ENCODE results near the gene RAB28.
A peak's percentile ranks its signal among the peaks of the same experiment; 100 is the strongest.

RAB28 gene

DNA sequence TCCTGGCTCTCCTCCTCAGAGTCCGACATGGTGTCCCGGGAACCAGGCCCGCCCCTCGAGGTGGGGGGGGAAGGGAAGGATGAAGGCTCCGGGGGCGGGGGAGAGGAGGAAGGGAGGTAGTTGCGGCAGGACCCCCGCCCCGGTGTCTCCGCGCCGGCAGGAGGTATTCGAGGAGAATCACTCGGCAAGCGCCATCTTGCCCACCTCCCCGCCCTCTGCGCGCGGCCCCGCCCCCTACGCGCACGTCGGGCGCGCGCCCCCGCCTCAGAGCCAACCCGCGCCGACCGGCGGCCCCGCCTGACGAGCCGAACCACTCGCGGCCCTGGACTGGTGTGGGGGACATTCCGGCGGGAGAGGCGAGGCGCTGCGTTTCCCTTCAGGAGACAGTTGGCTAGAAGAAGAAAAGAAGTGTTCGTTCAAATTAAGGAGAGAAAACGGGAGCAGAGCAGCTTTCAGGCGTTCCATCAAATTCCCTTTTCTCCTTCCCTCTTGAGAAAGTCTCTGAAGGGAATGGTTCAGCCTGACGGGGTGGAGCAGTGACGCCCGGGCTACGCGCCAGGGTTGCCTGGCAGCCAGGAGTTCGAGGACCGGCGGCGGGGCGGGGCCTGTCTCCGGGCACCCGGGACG, at the start of gene RAB28:
Gene RAB28, minus strand, starts transcription at position 219 of the 627 bp plus-strand sequence.
- DNase-seq (ENCODE audit: low read depth in 2 of 2): peak; percentile 84 to 86

DNA sequence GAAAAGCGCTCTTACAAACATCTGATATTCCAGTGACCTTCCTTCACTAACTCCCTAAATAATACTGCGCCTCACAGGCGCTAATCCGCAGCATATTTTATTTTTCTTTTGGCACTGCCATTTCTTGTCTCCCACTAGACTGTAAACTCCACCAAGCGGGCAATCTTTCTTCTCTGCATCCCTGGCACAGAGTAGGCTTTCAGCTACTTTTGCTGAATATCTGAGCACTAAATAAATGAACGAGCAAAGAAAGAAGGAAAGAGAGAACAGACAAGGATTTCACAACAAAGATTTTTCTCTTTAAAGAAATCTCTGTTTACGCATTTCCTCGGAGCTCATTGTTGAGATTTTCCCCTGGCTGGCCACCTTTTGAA, 47.5 kb upstream of the RAB28 start:
- no peak for DNase-seq (ENCODE audit: low read depth in 2 of 2)

GRCh38 chr4:13530823-13531624, 46.9 kb upstream of the RAB28 start:
- DNase-seq (ENCODE audit: low read depth in 2 of 2): no peak

- no peak for DNase-seq (ENCODE audit: low read depth in 2 of 2)
Measured at GRCh38 chr4:13529128-13529919, 45.2 kb upstream of the RAB28 start.

DNA sequence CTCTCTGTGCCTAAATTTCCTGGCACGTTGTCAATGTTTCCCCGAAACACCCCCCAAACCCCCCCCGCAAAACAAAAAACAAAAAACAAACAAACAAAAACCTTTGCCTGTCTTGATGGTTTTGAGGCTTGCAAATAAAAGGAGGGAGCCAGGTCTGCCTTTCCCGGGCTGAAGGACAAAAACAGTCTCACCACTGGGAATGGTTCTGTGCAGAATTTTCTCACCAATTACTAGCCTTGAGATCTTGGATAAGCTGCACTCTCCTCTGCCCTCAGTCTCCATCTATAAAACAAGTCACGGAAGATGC, 44.6 kb upstream of the RAB28 start:
- no peak for DNase-seq (ENCODE audit: low read depth in 2 of 2)

- no peak for DNase-seq (ENCODE audit: low read depth in 2 of 2)
Measured at GRCh38 chr4:13527981-13528820, 44.1 kb upstream of the RAB28 start.

DNA sequence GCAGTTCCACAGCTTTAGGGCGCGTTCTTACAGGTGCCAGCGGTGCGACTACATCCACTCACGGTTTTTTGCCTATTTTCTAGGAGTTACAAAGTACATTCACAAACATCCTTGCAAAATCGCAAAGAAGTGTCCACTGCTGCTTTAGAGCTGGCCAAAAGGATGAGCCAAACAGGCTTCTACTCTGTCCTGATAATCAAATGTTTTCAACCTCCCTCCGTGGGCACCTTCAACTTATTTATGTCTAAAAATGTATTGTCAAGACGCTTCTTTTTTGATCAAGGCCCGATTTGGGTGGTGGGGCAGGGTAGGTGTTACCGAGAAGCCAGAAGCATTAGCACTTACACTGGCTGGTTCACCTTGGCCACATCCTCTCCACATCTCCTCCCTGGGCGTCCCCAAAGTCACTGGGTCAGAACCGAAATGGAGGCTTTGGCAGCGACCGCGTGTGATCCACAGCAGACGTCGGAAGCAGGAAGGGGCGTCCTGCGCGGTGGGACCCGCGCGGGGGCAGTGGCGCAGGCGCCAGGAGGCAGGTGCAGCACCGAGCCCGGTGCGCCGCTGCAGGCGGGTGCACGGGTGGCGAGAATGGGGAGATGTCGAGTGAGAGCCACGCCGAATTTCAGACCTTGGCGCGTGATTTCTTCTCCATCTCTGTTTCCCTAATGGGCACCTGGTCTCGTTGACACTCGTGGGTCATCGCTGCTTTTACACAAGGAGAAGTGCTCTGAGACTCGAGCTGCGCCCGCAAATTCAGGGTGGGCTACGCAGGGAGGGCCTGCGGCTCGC, 43.2 kb upstream of the RAB28 start:
- no peak for DNase-seq (ENCODE audit: low read depth in 2 of 2)

DNA sequence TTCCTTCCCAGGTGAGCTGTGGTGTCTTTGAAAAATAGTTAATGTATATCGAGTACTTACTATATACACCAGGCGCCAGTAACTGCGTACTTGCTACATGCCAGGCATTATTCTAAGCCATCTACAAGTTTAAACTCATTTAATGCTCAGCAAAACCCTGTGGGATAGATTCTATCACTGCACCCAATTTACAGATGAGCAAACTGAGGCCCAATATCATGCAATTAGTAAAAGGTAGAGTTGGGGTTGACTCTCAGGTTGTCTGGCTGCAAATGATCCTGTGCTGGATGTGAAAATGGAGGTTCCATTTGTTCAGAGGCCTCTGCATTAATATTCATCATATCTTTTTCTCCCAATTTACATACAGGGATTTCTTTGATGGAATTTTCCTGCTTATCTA, 42.5 kb upstream of the RAB28 start:
- DNase-seq (ENCODE audit: low read depth in 2 of 2): no peak

- no peak for DNase-seq (ENCODE audit: low read depth in 2 of 2)
Measured at GRCh38 chr4:13525606-13526281, 41.6 kb upstream of the RAB28 start.

- no peak for DNase-seq (ENCODE audit: low read depth in 2 of 2)
Measured at GRCh38 chr4:13524504-13525243, 40.5 kb upstream of the RAB28 start.

DNA sequence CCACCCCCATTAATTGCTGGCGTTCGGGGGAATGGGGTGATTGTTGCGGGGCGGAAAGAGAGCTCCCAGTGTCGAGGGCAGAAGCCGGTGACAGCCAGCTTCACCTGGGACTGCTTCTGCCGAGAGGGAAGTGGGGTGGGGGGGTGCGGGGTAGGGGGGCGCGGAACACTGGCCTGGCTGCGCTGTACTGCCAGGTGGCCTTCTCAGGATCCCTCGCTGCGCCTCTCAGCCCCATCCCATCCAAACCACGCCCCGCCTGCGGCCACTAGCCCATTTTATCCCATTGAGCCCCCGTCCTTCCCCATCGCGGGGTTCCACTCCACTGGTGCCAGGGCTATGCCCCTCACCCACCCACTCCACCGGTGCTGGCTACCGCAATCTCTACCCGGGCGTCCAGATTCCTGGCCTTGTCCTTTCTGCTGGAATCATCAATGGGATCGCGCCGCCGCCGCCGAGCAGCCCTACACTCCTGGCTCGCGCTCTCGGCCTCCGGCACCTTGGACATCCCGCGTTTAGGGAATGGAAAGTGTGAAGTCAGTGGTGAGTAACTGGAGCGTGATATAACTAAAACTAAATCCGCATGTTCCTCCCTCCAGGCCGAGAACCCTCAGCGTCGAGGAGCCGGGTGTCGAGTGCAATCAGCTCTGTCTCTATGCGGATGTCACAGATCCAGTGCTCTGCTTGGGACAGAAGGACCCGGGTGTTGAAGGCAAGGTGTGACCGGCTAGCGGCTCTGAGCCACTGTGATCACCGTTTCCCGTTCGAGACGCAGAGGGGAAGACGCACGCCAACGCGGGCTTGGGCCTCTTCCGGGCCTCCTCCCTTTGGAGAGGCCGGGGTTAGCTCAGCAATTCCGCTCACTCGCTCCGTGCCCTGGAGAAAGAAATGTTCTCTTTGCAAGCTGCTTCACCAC, 39.7 kb upstream of the RAB28 start:
- DNase-seq (ENCODE audit: low read depth in 2 of 2): no peak

DNA sequence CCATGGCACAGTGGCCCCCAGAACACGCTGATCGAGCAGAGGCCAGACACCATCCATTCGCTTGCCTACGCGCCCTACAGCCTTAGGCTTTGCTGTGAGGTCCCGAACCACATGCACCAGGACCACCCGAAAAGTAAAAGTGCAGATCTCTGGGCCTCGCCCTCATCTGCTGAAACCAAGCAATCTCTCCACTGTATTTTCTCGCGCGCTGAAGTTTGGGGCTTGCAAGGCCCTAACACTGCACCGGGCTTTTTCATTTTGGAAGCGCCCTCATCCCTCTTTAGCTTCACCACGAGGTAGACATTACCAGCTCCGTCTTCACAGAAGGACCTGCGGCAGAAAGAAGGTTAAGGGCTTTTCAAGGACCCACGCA, 39.0 kb upstream of the RAB28 start:
- no peak for DNase-seq (ENCODE audit: low read depth in 2 of 2)

GRCh38 chr4:13522282-13523104, 38.4 kb upstream of the RAB28 start:
- DNase-seq (ENCODE audit: low read depth in 2 of 2): no peak

GRCh38 chr4:13521047-13521446, 36.9 kb upstream of the RAB28 start:
- DNase-seq (ENCODE audit: low read depth in 2 of 2): no peak

GRCh38 chr4:13516315-13516860, 32.2 kb upstream of the RAB28 start:
- no peak for DNase-seq (ENCODE audit: low read depth in 2 of 2)

DNA sequence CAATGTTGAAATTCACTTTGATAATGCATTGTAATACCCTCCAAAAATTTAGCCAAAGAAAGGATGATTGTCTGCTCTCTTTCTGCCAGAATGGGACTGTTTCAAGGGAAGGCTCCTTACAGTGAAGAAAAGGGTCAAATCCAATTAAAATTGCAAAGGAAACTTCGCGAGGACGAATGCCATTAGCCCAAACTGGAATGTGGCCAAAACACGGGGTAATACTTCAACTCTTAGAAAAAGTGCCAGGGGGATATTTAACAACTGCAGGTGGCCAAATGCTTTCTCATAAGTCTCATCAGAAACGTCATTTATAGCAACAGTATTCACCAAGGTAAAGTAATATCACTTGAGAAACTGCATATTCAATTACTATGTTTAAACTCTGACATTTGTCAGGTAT, 31.1 kb upstream of the RAB28 start:
- no peak for DNase-seq (ENCODE audit: low read depth in 2 of 2)

DNA sequence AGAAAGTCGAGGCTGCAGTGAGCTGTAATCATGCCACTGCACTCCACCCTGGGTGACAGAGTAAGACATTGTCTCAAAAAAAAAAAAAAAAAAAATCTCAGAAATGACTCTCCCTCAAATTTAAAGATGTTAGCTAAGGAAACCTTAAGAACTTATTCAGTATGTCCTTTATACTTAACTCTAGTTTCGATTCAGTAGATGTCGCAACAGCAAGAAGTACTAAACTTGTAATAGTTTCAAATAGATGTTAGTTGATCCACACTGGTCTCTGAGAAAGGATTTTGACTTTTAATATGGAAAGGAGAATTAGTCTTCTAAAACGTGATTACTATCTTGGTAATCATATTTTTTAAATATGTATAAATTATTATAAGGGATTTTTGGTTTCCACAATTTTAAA, 30.6 kb upstream of the RAB28 start:
- DNase-seq (ENCODE audit: low read depth in 2 of 2): no peak

- no peak for DNase-seq (ENCODE audit: low read depth in 2 of 2)
Measured at GRCh38 chr4:13511101-13511500, 27.0 kb upstream of the RAB28 start.
